ENCODE data around the gene NARS2.

GRCh38 chr11:78392854-78393253 is 181.8 kb downstream of the NARS2 start:
- TF ChIP-seq, protein P1, sequence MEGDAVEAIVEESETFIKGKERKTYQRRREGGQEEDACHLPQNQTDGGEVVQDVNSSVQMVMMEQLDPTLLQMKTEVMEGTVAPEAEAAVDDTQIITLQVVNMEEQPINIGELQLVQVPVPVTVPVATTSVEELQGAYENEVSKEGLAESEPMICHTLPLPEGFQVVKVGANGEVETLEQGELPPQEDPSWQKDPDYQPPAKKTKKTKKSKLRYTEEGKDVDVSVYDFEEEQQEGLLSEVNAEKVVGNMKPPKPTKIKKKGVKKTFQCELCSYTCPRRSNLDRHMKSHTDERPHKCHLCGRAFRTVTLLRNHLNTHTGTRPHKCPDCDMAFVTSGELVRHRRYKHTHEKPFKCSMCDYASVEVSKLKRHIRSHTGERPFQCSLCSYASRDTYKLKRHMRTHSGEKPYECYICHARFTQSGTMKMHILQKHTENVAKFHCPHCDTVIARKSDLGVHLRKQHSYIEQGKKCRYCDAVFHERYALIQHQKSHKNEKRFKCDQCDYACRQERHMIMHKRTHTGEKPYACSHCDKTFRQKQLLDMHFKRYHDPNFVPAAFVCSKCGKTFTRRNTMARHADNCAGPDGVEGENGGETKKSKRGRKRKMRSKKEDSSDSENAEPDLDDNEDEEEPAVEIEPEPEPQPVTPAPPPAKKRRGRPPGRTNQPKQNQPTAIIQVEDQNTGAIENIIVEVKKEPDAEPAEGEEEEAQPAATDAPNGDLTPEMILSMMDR (conservative IDR thresholded peaks at IDR 0.05 in 1 of 2, IDR thresholded peaks at IDR 0.05 in 1 of 2; ENCODE audit: low read depth in 1 of 2, low read length in 2 of 2): no peak
- TF ChIP-seq EZH2 (IDR thresholded peaks at IDR 0.05; ENCODE audit: low read length, missing control alignments): no peak

All from fibroblast of lung (primary cell).